Fibroblast of pulmonary artery (primary cell): ENCODE measurements around the gene CREG2.

ENCODE experiments used
- DNase-seq: peaks from one replicate; pipeline ENCODE4 v3.0.0-alpha.2; 2010; ENCODE audit warnings: low read depth
- H3K4me3 ChIP-seq: replicated peaks from 2 replicates; pipeline ENCODE4 v1.5.1; 2011; ENCODE audit warnings: low read depth, mild to moderate bottlenecking, control low read depth, low read length, moderate library complexity
- CTCF ChIP-seq: IDR thresholded peaks from 2 replicates; pipeline ENCODE4 v1.5.1; 2011; ENCODE audit warnings: mild to moderate bottlenecking, control low read depth, low read length, inconsistent platforms; ENCODE audit errors: missing control alignments

CREG2 gene, protein sequence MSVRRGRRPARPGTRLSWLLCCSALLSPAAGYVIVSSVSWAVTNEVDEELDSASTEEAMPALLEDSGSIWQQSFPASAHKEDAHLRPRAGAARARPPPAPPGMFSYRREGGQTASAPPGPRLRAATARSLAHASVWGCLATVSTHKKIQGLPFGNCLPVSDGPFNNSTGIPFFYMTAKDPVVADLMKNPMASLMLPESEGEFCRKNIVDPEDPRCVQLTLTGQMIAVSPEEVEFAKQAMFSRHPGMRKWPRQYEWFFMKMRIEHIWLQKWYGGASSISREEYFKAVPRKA

GRCh38 chr2:101387151-101387834 lies at the start of gene CREG2:
TSS of gene CREG2 (minus strand) at chr2:101387503. CDS start at chr2:101387457, 46 bp downstream.
- TF ChIP-seq CTCF, result peak; percentile 21
- peak within 1 kb of the TSS; percentile 45 for H3K4me3 ChIP-seq
- peak; percentile 56 for DNase-seq

DNA sequence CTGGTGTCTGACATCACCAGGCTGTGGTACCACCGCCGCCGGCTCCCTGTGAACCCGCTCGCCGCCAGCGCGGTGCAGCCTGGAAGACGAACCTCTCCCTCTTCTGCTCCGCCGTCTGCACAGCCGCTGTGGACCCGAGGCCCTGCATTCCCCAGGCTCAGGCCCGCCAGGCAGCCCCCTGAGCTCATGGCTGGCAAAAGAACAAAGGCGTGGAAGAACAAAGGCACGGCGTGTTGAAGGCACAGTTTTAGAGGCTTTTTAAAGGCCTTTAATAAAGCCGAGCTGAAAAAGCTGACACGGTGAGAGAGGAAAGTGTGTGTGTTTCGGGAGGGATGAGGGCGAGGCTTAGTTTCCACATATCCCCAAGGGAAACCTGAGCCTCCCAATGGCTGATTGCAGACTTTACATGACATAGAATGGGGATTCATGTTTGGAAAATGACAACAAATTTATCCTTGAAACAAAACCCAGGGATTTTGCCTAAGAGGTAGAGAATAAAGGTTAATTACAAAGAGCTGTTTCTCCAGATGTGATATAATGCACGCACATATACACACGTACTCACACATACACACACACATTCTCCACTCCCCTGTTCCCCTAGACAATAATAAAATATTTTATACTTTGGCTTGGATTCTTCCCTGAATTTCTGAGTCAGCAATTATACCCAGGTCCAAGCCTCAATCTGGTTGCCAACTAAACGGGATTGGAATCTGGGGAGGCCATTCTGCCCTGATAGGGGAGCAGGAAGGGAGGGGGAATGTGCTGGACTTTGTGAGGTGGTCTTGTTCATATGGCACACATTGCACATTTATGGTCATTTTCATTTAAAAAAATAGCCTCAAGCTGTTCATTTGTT lies 47.9 kb upstream of the CREG2 start:
- no peak for TF ChIP-seq CTCF
- H3K4me3 ChIP-seq, result no peak overlapping the region
- peak; percentile 62 for DNase-seq

GRCh38 chr2:101433465-101433864 lies 46.2 kb upstream of the CREG2 start:
- no peak overlapping the region for H3K4me3 ChIP-seq
- TF ChIP-seq CTCF, result no peak
- no peak for DNase-seq

DNA sequence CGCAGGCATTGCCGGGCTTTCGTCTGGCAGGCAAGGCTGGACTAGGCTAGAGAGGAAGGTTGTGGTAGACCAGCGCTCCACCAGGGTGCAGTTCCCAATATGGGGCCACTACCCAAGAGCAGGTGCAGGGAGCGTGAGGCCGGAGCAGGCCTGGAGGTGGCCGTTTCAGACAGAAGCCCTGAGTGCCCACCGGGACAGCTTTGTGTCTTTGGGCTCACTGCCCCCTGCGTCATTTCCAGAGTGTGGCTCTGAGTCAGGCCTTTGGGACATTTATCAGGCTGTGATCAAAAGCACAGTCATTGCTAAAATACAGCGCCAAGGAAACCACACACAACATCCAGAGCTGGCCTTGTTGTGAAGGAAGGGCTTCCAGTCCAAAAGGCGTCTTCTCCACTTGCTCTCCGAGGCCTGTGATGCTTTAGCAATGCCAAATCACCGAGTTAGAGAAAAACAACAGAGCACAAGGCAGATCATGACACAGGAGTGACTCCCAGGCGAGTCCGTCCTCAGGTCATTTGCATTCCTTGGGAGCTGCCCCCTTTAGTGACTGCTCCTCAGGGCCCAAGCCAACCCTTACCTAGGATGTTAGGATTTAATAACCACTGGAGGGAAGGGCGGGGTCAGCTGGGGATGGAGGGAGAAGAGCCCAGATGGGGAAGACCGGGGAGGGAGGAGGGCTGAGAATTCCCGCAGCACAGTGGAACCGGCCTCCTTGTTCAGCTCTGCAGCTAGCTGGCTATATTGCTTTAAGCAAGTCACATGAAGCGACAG lies 45.3 kb upstream of the CREG2 start:
- DNase-seq, result peak; percentile 37
- TF ChIP-seq CTCF, result no peak
- no peak overlapping the region for H3K4me3 ChIP-seq

DNA sequence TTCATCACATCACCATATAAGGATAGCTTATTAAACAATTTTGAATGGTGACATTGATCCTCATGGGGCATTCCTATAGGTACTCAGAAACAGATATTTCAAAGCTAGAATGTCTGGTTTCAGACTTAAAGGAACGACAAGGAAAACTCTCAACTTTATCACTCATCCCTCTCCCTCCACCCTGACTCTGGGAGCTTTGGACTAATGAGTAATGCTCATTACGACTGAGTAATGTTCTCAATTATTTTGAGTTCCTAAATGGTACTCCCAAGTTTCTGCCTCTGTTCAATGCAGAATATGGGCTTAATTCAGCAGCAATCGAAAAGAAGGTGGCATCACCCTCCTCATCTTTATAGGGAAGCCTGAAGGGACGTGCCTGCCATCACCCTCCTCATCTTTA lies 44.2 kb upstream of the CREG2 start:
- no peak overlapping the region for H3K4me3 ChIP-seq
- DNase-seq, result no peak
- TF ChIP-seq CTCF, result no peak

GRCh38 chr2:101430156-101430555 lies 42.9 kb upstream of the CREG2 start:
- TF ChIP-seq CTCF, result no peak

More at GRCh38 chr2:101430156-101430555, 42.9 kb upstream of the CREG2 start:
- no peak for DNase-seq
- no peak overlapping the region for H3K4me3 ChIP-seq
